Measurements from ENCODE around the gene POLD3.
"Not testable (repeated sequence)": the region's sequence is repeated elsewhere in the genome, so short reads cannot be mapped to it uniquely, and the experiment has no call there.

The POLD3 gene

DNA sequence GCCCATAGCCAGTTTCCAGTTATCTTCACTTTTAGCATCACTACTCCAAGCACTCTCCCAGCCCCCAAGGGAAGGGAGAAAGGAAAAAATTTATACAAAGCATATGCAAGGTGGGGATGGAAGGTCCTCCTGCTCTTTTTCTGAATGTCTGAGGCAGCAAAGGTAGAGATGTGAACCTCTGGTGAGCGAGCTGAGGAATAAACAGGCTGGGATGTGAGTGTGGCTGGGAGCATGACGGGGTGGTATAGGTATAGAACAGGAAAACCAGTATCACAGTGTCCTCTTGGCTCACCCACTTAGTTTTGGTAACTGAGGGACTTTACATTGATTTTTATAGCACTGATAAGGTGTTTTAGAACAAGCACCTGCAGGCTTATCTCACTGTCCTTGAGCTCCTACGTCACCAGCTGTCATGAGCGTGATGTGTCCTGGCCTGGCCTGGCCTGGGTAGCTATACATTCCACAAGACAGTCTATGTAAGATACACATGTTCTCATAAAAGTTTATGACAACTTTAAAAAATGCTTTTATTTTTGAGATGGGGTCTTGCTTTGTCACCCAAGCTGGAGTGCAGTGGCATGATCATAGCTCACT, 10.3 kb upstream of the POLD3 start:
- DNase-seq (ENCODE audit: low spot score): no peak

DNA sequence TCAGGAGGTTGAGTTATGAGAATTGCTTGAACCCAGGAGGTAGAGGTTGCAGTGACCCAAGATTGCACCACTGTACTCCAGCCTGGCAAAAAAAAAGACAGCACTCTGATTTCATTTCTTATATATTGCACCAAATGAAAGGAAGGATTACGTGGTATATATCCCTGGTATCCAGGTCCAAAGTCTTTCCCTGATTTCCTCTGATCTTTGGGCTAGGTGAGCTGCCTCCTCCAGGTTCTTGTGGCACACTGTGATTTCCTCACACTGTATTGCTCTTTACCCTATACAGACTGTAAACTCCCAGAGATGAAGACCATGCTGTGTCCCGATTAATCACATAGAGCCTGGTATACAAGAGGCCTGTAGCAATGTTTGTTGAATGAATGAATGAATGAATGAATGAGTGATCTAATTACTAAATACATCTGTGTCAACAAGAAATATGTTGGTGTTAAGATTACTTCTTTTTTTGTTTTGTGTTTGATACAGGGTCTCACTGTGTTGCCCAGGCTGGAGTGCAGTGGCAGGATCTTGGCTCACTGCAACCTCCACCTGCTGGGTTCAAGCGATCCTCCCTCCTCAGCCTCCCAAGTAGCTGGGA, 9.3 kb upstream of the POLD3 start:
- no peak for DNase-seq (ENCODE audit: low spot score)

GRCh38 chr11:74590492-74590891, 1.9 kb upstream of the POLD3 start:
- not testable (repeated sequence) for DNase-seq (ENCODE audit: low spot score)

DNA sequence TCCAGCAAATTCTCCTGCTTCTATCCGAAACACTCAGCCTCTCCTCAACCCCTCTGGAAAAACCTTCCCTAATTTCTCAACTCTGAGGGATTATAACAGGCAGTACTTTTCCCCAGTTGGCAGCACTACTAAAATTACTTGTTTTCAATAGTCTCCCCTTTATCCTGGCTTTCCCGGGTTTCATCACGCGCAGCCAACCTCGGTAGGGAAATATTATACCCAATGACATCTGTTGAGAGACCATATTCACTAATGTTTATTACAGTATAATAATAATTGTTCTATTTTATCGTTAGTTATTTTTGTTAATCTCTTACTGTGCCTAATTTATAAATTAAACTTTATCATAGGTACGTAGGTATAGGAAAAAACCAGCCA, 330 bp upstream of the POLD3 start:
- DNase-seq (ENCODE audit: low spot score): no peak

- DNase-seq (ENCODE audit: low spot score): no peak
Measured at GRCh38 chr11:74593463-74593862, 1.1 kb downstream of the POLD3 start.

DNA sequence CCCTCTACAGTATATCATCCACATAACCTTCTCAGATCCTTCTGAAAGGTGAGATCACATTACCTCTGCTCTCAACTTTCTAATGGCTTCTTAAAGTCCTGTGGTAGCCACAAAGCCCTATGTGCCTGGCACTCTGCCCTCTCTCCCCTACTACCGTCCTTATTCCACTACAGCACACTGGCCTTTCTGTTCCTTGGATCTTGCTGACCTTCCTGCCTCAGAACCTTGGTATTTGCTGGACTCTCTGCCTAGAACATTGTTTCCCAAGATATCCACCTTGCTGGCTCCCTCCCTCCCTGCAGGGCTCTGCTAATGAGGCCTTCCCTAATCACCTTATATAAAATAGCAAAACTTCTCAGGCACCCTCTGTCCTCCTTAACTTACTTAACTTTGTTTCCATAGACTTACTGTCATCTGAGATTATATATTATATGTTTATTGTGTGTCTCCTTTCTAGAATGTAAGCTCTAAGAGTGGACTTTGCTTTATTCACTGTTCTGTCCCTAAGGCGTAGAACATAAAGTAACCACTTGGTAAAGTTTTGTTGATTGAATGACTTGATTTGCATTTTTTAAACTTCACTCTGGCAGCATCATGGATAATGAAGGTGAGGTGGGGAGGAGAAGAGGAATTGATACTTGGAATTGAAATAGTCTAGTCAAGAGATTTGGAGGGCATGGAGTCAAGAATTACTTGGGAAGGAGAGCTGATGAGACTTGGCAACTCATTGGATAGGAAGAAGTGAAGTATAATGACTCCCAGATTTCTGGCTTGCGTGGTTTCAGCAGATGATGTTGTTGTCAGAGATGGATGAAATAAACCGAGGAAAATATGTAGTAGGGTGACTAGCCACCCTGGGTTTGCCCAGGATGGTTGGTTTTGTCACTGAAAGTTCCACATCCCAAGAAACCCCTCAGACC, 10.5 kb downstream of the POLD3 start:
- DNase-seq (ENCODE audit: low spot score): no peak

DNA sequence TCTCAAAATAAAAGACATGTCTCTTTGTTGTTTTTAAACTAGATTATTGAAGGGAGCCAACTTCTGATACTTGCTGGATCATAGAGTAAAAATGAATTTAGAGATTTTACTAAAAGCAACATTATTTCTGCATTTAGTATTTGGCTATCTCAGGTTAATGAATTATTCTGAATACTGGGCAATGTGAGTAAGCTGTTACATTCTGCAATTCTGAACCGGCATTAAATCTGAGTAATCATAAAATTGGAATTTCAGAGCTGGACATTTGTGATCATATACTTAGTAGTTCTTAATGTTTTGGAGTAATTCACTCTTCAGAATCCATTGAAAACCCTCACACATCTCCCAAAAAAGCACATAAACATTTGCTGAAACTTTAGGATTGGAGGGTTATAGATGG, 11.5 kb downstream of the POLD3 start:
- DNase-seq (ENCODE audit: low spot score): no peak

DNA sequence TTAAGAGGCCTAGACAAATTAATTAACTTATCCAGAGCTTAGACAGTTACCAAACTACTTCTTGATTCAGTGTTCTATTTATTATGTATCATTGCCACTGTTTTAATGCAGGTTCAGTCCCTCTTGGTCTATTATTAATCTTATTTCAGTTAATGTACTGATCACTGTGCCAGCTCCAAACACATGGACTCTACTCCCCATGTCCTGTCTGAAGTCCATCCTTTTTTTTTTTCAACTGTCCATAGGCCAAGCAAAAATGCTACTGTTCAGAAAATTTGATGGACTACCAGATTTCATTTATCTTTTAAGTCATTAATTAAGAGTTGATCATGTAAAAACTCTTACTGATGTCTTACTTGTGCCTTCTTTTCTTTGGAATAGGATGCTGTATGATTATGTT, 11.9 kb downstream of the POLD3 start:
- no peak for DNase-seq (ENCODE audit: low spot score)

DNA sequence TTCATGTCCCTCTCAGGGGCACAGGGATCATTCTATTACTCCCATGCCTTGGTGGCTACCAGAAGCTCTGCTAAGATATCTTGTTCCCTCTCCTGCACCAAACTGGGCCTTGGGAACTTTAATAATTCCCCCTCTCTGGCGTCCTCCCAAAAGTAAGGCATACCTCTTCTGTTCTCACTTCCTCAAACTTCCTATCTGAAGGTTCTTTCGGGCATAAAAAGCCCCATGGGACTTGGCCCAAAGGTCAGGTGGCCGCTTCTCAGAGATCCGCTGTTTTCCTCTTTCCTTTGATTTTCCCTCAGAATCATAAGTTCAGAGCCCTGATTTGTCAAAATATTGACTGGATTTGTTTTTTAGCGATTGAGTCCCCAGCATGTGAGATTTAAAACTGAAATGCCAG, 13.0 kb downstream of the POLD3 start:
- no peak for DNase-seq (ENCODE audit: low spot score)

- DNase-seq (ENCODE audit: low spot score): no peak
Measured at GRCh38 chr11:74608431-74608830, 16.0 kb downstream of the POLD3 start.

GRCh38 chr11:74611369-74611861, 19.0 kb downstream of the POLD3 start:
- peak; percentile 74 for DNase-seq (ENCODE audit: low spot score)

GRCh38 chr11:74612877-74613276, 20.5 kb downstream of the POLD3 start:
- DNase-seq (ENCODE audit: low spot score): no peak

DNA sequence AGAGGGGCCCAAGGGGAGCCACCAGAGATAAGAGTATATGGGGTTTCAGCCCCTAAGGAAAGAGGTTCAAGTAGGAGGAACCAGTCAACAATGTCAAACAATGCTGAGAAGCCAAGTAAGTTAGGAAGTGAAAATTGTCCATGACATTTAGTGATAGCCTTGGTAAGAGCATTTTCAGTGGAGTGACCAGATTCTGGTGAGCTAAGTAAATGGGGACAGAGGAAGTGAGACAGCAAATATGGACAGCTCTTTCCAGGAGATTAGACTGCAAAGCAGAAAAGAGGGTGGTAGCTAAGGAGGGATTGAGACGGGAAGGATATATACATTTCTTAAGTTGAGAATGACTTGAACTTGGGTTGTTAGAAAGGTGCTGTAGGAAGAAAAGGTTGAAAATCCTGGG, 22.9 kb downstream of the POLD3 start:
- DNase-seq (ENCODE audit: low spot score): no peak

DNA sequence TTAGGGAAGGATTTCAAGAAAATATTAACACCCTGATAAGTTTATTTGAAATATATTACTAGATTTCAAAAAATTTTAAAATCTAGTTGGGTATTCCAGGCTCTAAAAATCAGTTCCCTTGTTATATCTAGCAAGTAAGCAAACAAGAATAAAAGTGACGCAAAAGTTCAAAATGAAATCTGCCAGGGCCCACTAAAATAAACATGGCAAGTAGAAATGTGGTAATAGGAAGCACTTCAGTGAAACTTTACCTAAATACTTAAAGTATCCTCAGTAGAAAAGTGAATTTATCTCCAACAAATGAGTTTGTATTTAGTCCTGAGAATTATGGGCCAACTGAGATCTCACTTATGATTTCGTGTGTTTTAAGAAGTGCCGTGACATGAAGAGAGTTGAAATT, 23.6 kb downstream of the POLD3 start:
- DNase-seq (ENCODE audit: low spot score): no peak

DNA sequence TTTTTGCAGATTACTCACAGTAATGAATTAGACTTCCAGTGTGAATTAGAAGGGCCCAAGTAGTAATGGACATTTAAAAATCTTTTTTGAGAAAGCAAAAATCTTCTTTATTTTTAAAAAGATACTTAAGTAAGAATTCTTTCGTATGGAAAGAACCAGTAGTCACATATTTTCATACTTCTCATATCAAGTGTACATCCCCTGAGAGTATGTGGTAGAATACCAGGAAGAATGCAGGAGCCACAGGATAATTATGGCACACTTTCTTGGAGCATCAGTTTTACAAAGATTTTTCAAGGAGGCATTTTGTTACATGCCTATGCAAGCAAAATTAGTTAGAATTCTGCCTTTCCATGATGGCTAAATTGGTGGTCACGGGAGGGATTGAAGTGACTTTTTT, 28.1 kb downstream of the POLD3 start:
- DNase-seq (ENCODE audit: low spot score): no peak

DNA sequence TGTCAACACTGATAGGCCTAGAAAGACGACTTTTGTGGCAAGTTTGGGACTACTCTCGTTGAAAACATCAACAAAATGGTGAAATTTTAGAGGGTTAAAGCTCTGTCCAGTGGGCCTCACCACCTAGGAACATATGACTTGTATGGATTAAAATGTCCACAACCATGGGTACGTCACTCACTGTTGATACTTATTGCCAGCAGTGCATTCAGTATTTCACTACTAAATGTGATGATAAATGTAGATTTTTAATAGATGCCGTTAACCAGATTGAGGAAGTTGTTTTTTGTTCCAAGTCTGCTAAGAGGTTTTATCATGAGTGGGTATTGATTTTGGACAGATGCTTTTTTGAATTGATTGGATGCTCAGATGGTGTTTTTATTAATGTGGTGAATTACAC, 33.7 kb downstream of the POLD3 start:
- no peak for DNase-seq (ENCODE audit: low spot score)

- no peak for DNase-seq (ENCODE audit: low spot score)
Measured at GRCh38 chr11:74626604-74627003, 34.2 kb downstream of the POLD3 start.

GRCh38 chr11:74627381-74627780, 35.0 kb downstream of the POLD3 start:
- no peak for DNase-seq (ENCODE audit: low spot score)

DNA sequence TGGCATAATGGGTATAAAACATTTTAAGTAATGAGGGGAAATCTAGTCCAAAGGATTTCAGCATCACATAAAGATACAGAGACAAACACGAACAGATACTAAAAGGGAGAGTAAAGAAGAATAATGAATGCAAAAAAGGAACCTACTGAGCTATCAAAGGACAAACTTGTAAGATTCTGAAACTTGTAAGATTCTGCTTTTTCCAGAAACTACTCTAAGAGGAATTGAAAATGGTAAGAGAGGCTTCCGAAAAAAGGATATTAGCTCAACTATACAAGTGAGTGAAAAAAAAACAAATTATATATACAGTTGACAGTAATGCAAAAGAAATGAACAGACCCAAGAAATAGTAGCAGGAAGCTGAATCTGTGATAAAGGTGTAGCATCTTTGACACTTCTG, 37.7 kb downstream of the POLD3 start:
- DNase-seq (ENCODE audit: low spot score): no peak

- no peak for DNase-seq (ENCODE audit: low spot score)
Measured at GRCh38 chr11:74633406-74634393, 41.3 kb downstream of the POLD3 start.

- DNase-seq (ENCODE audit: low spot score): peak; percentile 18
Measured at GRCh38 chr11:74634537-74634936, 42.2 kb downstream of the POLD3 start.

GRCh38 chr11:74636630-74637184, 44.3 kb downstream of the POLD3 start:
- DNase-seq (ENCODE audit: low spot score): peak; percentile 65
